PC-9 (cell line): ENCODE data around the gene CYP39A1. TPM values are rescaled to one million over a fixed set of nuclear protein-coding genes. Genes with fewer than 3 reads are reported as not detected.

Experiments
- Bru-seq: library from RNA; stranded (reverse); fragments of 400-500 nt; gene quantifications from one replicate; lab custom pipeline; 2021; lab: Mats Ljungman, UMichigan
- BruChase-seq, 2 experiments: library from RNA; stranded (reverse); fragments of 400-500 nt; gene quantifications; one replicate each; lab custom pipeline; 2021; lab: Mats Ljungman, UMichigan
- BruUV-seq: library from RNA; stranded (reverse); fragments of 400-500 nt; replicated peaks from 2 replicates; lab custom pipeline; 2021; lab: Mats Ljungman, UMichigan
- CTCF ChIA-PET: fragments of 300-600 bp; sonication (Branson Sonifier 250); formaldehyde crosslinking; loops from one replicate; lab custom pipeline; 2022; ENCODE audit warnings: antibody characterized with exemption; lab: Charles Lee
- POLR2A ChIA-PET: fragments of 300-600 bp; sonication (Branson Sonifier 250); formaldehyde crosslinking; loops from one replicate; lab custom pipeline; 2022; ENCODE audit warnings: antibody characterized with exemption; ENCODE audit not compliant: unreplicated experiment; lab: Charles Lee
- DNase-seq, 2 experiments: peaks; one replicate each; pipeline versions ENCODE4 v3.0.0 to v3.0.0-alpha.2; 2015 to 2022; ENCODE audit warnings: mixed read lengths in 1 of 2
- H2AFZ ChIP-seq: fragments of 200-600 bp; sonication (generic); 2 replicates; pipeline ENCODE4 v1.8.1; 2017; ENCODE audit warnings: antibody characterized with exemption
- H3F3A ChIP-seq: fragments of 200-600 bp; sonication (generic); 2 replicates; pipeline ENCODE4 v1.8.1; 2017; ENCODE audit warnings: antibody characterized with exemption, mild to moderate bottlenecking, low read depth; ENCODE audit not compliant: insufficient read depth
- H3K27ac ChIP-seq: fragments of 200-600 bp; sonication (generic); 2 replicates; pipeline ENCODE4 v1.6.1; 2016; ENCODE audit warnings: mixed run types
- H3K27me3 ChIP-seq: fragments of 200-600 bp; sonication (generic); 2 replicates; pipeline ENCODE4 v1.6.1; 2016; ENCODE audit warnings: low read depth, mixed run types; ENCODE audit not compliant: insufficient read depth
- H3K36me3 ChIP-seq: fragments of 200-600 bp; sonication (generic); 2 replicates; pipeline ENCODE4 v1.6.1; 2016; ENCODE audit warnings: low read depth, mixed run types
- H3K4me1 ChIP-seq: fragments of 200-600 bp; sonication (generic); replicated peaks from 2 replicates; pipeline ENCODE4 v1.6.1; 2016; ENCODE audit warnings: mixed run types; ENCODE audit not compliant: insufficient read depth
- H3K4me2 ChIP-seq: fragments of 200-600 bp; sonication (generic); 2 replicates; pipeline ENCODE4 v1.6.1; 2017; ENCODE audit warnings: mixed run types
- H3K4me3 ChIP-seq: fragments of 200-600 bp; sonication (generic); 2 replicates; pipeline ENCODE4 v1.6.1; 2016; ENCODE audit warnings: mixed run types
- H3K79me2 ChIP-seq: fragments of 200-600 bp; sonication (generic); 2 replicates; pipeline ENCODE4 v1.6.1; 2017; ENCODE audit warnings: low read depth, mixed run types
- H3K9me2 ChIP-seq: fragments of 200-600 bp; sonication (generic); 2 replicates; pipeline ENCODE4 v1.8.1; 2017; ENCODE audit warnings: mild to moderate bottlenecking; ENCODE audit not compliant: insufficient read depth
- H3K9me3 ChIP-seq: fragments of 200-600 bp; sonication (generic); 2 replicates; pipeline ENCODE4 v1.8.1; 2016; ENCODE audit warnings: low read depth; ENCODE audit not compliant: insufficient read depth
- H4K20me1 ChIP-seq: fragments of 200-600 bp; sonication (generic); 2 replicates; pipeline ENCODE4 v1.8.1; 2017; ENCODE audit not compliant: insufficient read depth
- CTCF ChIP-seq: fragments of 200-600 bp; sonication (generic); conservative IDR thresholded peaks from 2 replicates; pipeline ENCODE4 v1.6.1; 2017; ENCODE audit warnings: mixed run types, antibody characterized with exemption, mild to moderate bottlenecking, moderate library complexity
- EZH2 ChIP-seq: fragments of 200-600 bp; sonication (generic); IDR thresholded peaks from 2 replicates; pipeline ENCODE4 v1.8.0; 2017; ENCODE audit warnings: antibody characterized with exemption, low read depth
- intact Hi-C: fragments of 100-400 bp; cut with micrococcal nuclease; formaldehyde crosslinking; loops from one replicate; pipeline ENCODE4 v1.10.0; 2022; ENCODE audit not compliant: unreplicated experiment
- long read RNA-seq: library from polyadenylated mRNA; stranded (forward); transcript quantifications from one replicate; pipeline ENCODE4 v2.0.0, GENCODE V29; 2022
- total RNA-seq: library from RNA; stranded (reverse); gene quantifications from 2 replicates; pipeline ENCODE4 v1.2.3, GENCODE V29; 2021

Gene CYP39A1, protein sequence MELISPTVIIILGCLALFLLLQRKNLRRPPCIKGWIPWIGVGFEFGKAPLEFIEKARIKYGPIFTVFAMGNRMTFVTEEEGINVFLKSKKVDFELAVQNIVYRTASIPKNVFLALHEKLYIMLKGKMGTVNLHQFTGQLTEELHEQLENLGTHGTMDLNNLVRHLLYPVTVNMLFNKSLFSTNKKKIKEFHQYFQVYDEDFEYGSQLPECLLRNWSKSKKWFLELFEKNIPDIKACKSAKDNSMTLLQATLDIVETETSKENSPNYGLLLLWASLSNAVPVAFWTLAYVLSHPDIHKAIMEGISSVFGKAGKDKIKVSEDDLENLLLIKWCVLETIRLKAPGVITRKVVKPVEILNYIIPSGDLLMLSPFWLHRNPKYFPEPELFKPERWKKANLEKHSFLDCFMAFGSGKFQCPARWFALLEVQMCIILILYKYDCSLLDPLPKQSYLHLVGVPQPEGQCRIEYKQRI
- total RNA-seq (2.9 and 5.6 TPM in 2 replicates), Bru-seq, nascent RNA (percentile 43 among the genes with signal in this experiment), BruChase-seq, experiment 1, labeled RNA remaining after a 2-hour chase (percentile 41 among the genes with signal in this experiment), BruChase-seq, experiment 2, labeled RNA remaining after a 6-hour chase (percentile 28 among the genes with signal in this experiment)
- long read RNA-seq, partial matches to known transcripts, result 2 of 19 reads
- long read RNA-seq, other reads (novel, unspliced or antisense), result 15 of 19 reads

DNA sequence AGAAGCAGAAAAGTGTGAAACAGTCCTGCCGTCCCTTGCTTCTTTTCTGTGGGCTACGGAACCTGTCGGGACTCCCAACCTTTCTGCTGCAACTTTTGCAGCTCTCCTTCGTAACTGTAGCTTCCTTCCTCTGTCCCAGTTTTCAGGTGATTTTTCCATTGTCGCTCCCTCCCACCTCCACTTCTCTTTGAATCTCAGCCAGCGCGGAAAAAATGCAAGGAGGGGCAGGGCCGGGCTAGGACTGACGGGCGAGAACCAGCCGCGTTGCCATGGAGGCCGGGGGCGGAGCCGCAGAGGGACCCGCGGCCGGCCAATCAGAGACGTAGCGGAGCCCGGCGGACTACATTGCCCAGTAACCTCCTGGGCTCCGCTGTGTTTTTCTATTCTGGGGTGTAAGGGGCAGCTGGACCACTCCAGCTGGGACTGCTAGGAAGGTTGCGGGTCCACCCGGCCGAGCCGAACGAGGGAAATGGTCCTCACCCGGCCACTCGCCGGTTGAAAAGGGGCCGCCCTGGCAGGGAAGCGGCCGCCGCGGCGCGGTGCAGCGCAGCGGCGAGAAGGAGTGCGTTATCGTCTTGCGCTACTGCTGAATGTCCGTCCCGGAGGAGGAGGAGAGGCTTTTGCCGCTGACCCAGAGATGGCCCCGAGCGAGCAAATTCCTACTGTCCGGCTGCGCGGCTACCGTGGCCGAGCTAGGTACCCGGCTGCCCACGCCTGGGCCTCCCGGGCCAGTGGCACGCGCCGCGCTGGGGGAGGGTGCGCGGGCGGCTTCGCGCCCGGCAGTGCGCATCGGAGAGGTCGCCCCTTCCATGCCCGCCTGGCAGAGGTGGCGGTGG is at the start of gene CYP39A1, which contains the start of gene SLC25A27:
Gene CYP39A1 (minus strand): TSS at position 216 of the 836 bp plus-strand sequence. CDS start 236 bp downstream, outside the sequence.
Gene SLC25A27 (plus strand): TSS at position 373 of the 836 bp plus-strand sequence. CDS start 218 bp downstream, at position 591.
- POLR2A ChIA-PET, result interaction anchor here (0.6 to 0.7 kb wide), 2 partner anchors 94 to 524 kb away, joined by 3 to 6 read pairs; partner anchors contain the start of gene ANKRD66
- peak within 1 kb of the TSS; percentile 27; the same call in 1 of the 2 replicates for H3K27ac ChIP-seq
- no peaks in the 10 kb centered on the region for H3K9me2 ChIP-seq
- no peaks in the 10 kb centered on the region for H3K27me3 ChIP-seq
- H3K4me1 ChIP-seq, result peaks cover 54% of the 10 kb centered on the region
- H3K4me2 ChIP-seq, result peak within 1 kb of the TSS; percentile 75
- peak; percentile 83 to 95 for DNase-seq
- peak within 1 kb of the TSS; percentile 97 for H2AFZ ChIP-seq
- H3K79me2 ChIP-seq, result peaks cover 29% of the 10 kb centered on the region
- H3K36me3 ChIP-seq, result no peaks in the 10 kb centered on the region
- TF ChIP-seq EZH2 (no peak), CTCF (no peak)
- intact Hi-C loops, result loop anchor here (5.0 kb wide), 1 partner anchor 394 kb away; no protein-coding TSS in a partner anchor
- peak within 1 kb of the TSS; percentile 93 for H3K4me3 ChIP-seq
- 0 out of 2 replicates have a peak, but pooled peaks cover 3% of the 10 kb centered on the region for H3K9me3 ChIP-seq
- H4K20me1 ChIP-seq, result 0 out of 2 replicates have a peak, but pooled peaks cover 4% of the 10 kb centered on the region
- peaks cover 21% of the 10 kb centered on the region; the same call in 1 of the 2 replicates for H3F3A ChIP-seq
- CTCF ChIA-PET, result no interaction called here
- TSS peak; percentile 32 for BruUV-seq

DNA sequence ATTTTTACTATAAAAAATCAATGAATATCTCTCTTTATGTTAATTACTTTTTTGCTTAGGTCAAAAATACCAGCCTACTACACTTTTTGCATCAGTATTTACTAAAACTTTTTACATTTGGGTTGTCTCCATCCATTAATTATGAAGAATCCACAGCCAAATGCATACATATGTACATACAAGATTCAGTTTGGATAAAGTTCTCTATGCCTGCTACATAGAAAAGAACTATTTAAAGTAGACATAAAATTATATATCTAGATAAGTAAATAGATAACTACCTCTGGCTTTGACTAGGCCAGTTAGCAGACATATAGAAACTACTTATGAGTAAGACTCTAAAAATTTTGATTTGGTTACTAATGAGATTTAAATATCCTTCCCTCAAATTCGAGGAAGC is 47.4 kb upstream of the CYP39A1 start:
- no peak for TF ChIP-seq CTCF
- no peak for TF ChIP-seq EZH2
- ChIA-PET POLR2A (no interaction called here), CTCF (no interaction called here)
- Histone ChIP-seq H3K79me2 (no peaks in the 10 kb centered on the region), H3K36me3 (no peaks in the 10 kb centered on the region), H4K20me1 (no peaks in the 10 kb centered on the region), H3K9me2 (no peaks in the 10 kb centered on the region), H3K27me3 (no peaks in the 10 kb centered on the region), H3K4me2 (no peak overlapping the region), H3K9me3 (no peaks in the 10 kb centered on the region), H3F3A (no peaks in the 10 kb centered on the region), H3K4me3 (no peak overlapping the region), H3K4me1 (peaks cover 4% of the 10 kb centered on the region), H3K27ac (no peak overlapping the region), H2AFZ (no peak overlapping the region)
- no peak for DNase-seq
- BruUV-seq, result no TSS peak
- intact Hi-C loops, result loop anchor here (5.0 to 10.0 kb wide), 2 partner anchors 82 to 295 kb away; no protein-coding TSS in a partner anchor
